Neuronal stem cell (in vitro differentiated cells): ENCODE data around the gene FAM117B.

ENCODE experiments used
- DNase-seq: peaks from one replicate; pipeline ENCODE4 v3.0.0-alpha.2; 2013; ENCODE audit warnings: low spot score
- H2AFZ ChIP-seq: one replicate; pipeline ENCODE4 v1.6.1; 2013; ENCODE audit warnings: mild to moderate bottlenecking, low read length, inconsistent platforms
- H2AK5ac ChIP-seq: 2 replicates; pipeline ENCODE4 v1.6.1; 2013; ENCODE audit warnings: low read depth, mild to moderate bottlenecking, inconsistent platforms, low read length, moderate library complexity, mixed read lengths
- H2BK120ac ChIP-seq: 2 replicates; pipeline ENCODE4 v1.6.1; 2013; ENCODE audit warnings: low read depth, mild to moderate bottlenecking, inconsistent platforms, low read length, moderate library complexity, mixed read lengths
- H2BK12ac ChIP-seq: one replicate; pipeline ENCODE4 v1.6.1; 2013; ENCODE audit warnings: low read length, inconsistent platforms
- H2BK15ac ChIP-seq: 2 replicates; pipeline ENCODE4 v1.6.1; 2013; ENCODE audit warnings: mild to moderate bottlenecking, low read length, inconsistent platforms, mixed read lengths
- H2BK5ac ChIP-seq: one replicate; pipeline ENCODE4 v1.6.1; 2013; ENCODE audit warnings: inconsistent platforms, mild to moderate bottlenecking, low read length, moderate library complexity
- H3K14ac ChIP-seq: one replicate; pipeline ENCODE4 v1.6.1; 2013; ENCODE audit warnings: low read length, inconsistent platforms
- H3K18ac ChIP-seq: 2 replicates; pipeline ENCODE4 v1.6.1; 2013; ENCODE audit warnings: low read length, inconsistent platforms
- H3K23ac ChIP-seq: 2 replicates; pipeline ENCODE4 v1.6.1; 2013; ENCODE audit warnings: low read depth, mild to moderate bottlenecking, mixed read lengths, low read length, inconsistent platforms; ENCODE audit not compliant: poor library complexity
- H3K27ac ChIP-seq: replicated peaks from 3 replicates; pipeline ENCODE4 v1.5.1; 2013; ENCODE audit warnings: low read length, inconsistent platforms
- H3K27me3 ChIP-seq, 3 experiments: 2 replicates each; pipeline ENCODE4 v1.6.1; 2013; ENCODE audit warnings: low read length in 3 of 3, mild to moderate bottlenecking in 2 of 3, inconsistent platforms in 1 of 3, low read depth in 1 of 3, mixed read lengths in 1 of 3, moderate library complexity in 1 of 3; ENCODE audit not compliant: control insufficient read depth in 3 of 3, insufficient read depth in 3 of 3
- H3K36me3 ChIP-seq, 2 donors: replicated peaks in 1 of 2; 2 replicates each; pipeline ENCODE4 v1.6.1; 2013; ENCODE audit warnings: low read length in 2 of 2; ENCODE audit not compliant: control insufficient read depth in 2 of 2, insufficient read depth in 2 of 2
- H3K4ac ChIP-seq: 2 replicates; pipeline ENCODE4 v1.6.1; 2013; ENCODE audit warnings: inconsistent platforms, mild to moderate bottlenecking, low read length, moderate library complexity
- H3K4me1 ChIP-seq, 2 donors: 1 replicate in 1 of 2; 2 replicates in 1 of 2; pipeline ENCODE4 v1.6.1; 2013; ENCODE audit warnings: low read length in 2 of 2, low read depth in 1 of 2; ENCODE audit not compliant: control insufficient read depth in 2 of 2, insufficient read depth in 1 of 2
- H3K4me2 ChIP-seq: one replicate; pipeline ENCODE4 v1.6.1; 2013; ENCODE audit warnings: mild to moderate bottlenecking, low read length, inconsistent platforms; ENCODE audit not compliant: insufficient read depth, poor library complexity, severe bottlenecking
- H3K4me3 ChIP-seq, 2 donors: 2 replicates each; pipeline ENCODE4 v1.5.1; 2013; ENCODE audit warnings: low read length in 2 of 2, mild to moderate bottlenecking in 2 of 2, inconsistent platforms in 1 of 2, moderate library complexity in 1 of 2
- H3K79me1 ChIP-seq: one replicate; pipeline ENCODE4 v1.6.1; 2013; ENCODE audit warnings: low read depth, mild to moderate bottlenecking, inconsistent platforms, low read length, moderate library complexity
- H3K9ac ChIP-seq: one replicate; pipeline ENCODE4 v1.6.1; 2013; ENCODE audit warnings: mild to moderate bottlenecking, low read depth, low read length, inconsistent platforms; ENCODE audit not compliant: poor library complexity
- H3K9me3 ChIP-seq, 2 donors: replicated peaks in 1 of 2; 2 replicates each; pipeline versions ENCODE3 to v1.6.1; 2013; ENCODE audit warnings: low read length in 2 of 2, mild to moderate bottlenecking in 2 of 2, inconsistent platforms in 1 of 2, low read depth in 1 of 2, mixed read lengths in 1 of 2, moderate library complexity in 1 of 2; ENCODE audit not compliant: control insufficient read depth in 2 of 2, insufficient read depth in 1 of 2
- H4K8ac ChIP-seq: one replicate; pipeline ENCODE4 v1.6.1; 2013; ENCODE audit warnings: low read depth, mild to moderate bottlenecking, inconsistent platforms, low read length, moderate library complexity
- H4K91ac ChIP-seq: one replicate; pipeline ENCODE4 v1.6.1; 2013; ENCODE audit warnings: low read length, low read depth, mild to moderate bottlenecking, inconsistent platforms; ENCODE audit not compliant: poor library complexity
- WGBS, 2 donors: extraction: QIAGEN DNeasy Blood & Tissue Kit; methylation state at CpG; one replicate each; pipeline ENCODE4 v1.1.7; 2013; ENCODE audit warnings: missing lambda C conversion rate in 2 of 2, mixed read lengths in 1 of 2; ENCODE audit not compliant: insufficient read length in 2 of 2, insufficient replicate concordance in 1 of 2; ENCODE audit errors: extremely low coverage in 2 of 2; 5-methylcytosine and 5-hydroxymethylcytosine counted together

FAM117B gene

GRCh38 chr2:202778217-202778616 lies 143.4 kb downstream of the FAM117B start:
- H3K4me2 ChIP-seq, result no peak overlapping the region
- peaks cover 5 to 93% of the 10 kb centered on the region in 2 donors for H3K36me3 ChIP-seq
- WGBS, 2 donors, result no CpG with 5 or more reads among the region's 2 CpGs

GRCh38 chr2:202780514-202781021 lies 145.8 kb downstream of the FAM117B start:
- H3K23ac ChIP-seq, result no peak overlapping the region
- H3K4me2 ChIP-seq, result no peak overlapping the region
- H3K27ac ChIP-seq, result no peak overlapping the region
- H3K4me3 ChIP-seq, result no peak overlapping the region
- no peaks in the 10 kb centered on the region for H3K9me3 ChIP-seq
- no peak overlapping the region for H2AK5ac ChIP-seq
- no peak overlapping the region for H4K91ac ChIP-seq
- no peak overlapping the region for H3K4ac ChIP-seq
- H4K8ac ChIP-seq, result no peak overlapping the region
- no peak overlapping the region for H3K14ac ChIP-seq
- no peak overlapping the region for H2BK12ac ChIP-seq
- H2BK5ac ChIP-seq, result no peak overlapping the region
- no peaks in the 10 kb centered on the region for H3K79me1 ChIP-seq
- no peak overlapping the region for H3K9ac ChIP-seq
- H3K27me3 ChIP-seq, result no peaks in the 10 kb centered on the region
- no peak for DNase-seq
- H3K4me1 ChIP-seq, result no peaks in the 10 kb centered on the region
- peaks cover 2 to 91% of the 10 kb centered on the region in 2 donors for H3K36me3 ChIP-seq
- H2BK15ac ChIP-seq, result no peak overlapping the region
- H2AFZ ChIP-seq, result no peak overlapping the region
- H3K18ac ChIP-seq, result no peak overlapping the region
- no peak overlapping the region for H2BK120ac ChIP-seq

More at GRCh38 chr2:202778217-202778616, 143.4 kb downstream of the FAM117B start:
- Histone ChIP-seq H4K91ac (no peak overlapping the region), H2BK15ac (no peak overlapping the region), H3K4me3 (no peak overlapping the region), H2AFZ (no peak overlapping the region), H3K14ac (no peak overlapping the region), H3K18ac (no peak overlapping the region), H3K27ac (no peak overlapping the region), H3K4ac (no peak overlapping the region), H3K79me1 (no peaks in the 10 kb centered on the region), H3K27me3 (no peaks in the 10 kb centered on the region), H2BK120ac (no peak overlapping the region), H2BK5ac (no peak overlapping the region), H3K23ac (no peak overlapping the region), H4K8ac (no peak overlapping the region), H2BK12ac (no peak overlapping the region), H2AK5ac (no peak overlapping the region), H3K9me3 (no peaks in the 10 kb centered on the region), H3K9ac (no peak overlapping the region), H3K4me1 (no peaks in the 10 kb centered on the region)
- no peak for DNase-seq

GRCh38 chr2:202782940-202783558 lies 148.3 kb downstream of the FAM117B start:
- Histone ChIP-seq H3K4ac (no peak overlapping the region), H3K9ac (no peak overlapping the region), H4K91ac (no peak overlapping the region), H3K9me3 (no peaks in the 10 kb centered on the region), H3K14ac (no peak overlapping the region), H4K8ac (no peak overlapping the region), H2AFZ (no peak overlapping the region), H3K4me3 (no peak overlapping the region), H2BK12ac (no peak overlapping the region), H3K79me1 (no peaks in the 10 kb centered on the region), H2AK5ac (no peak overlapping the region), H3K18ac (no peak overlapping the region), H3K36me3 (peaks cover 2 to 89% of the 10 kb centered on the region in 2 donors), H3K23ac (no peak overlapping the region), H3K27me3 (no peaks in the 10 kb centered on the region), H3K27ac (no peak overlapping the region), H2BK120ac (no peak overlapping the region), H2BK15ac (no peak overlapping the region), H3K4me2 (no peak overlapping the region), H3K4me1 (peaks cover 0 to 2% of the 10 kb centered on the region in 2 donors), H2BK5ac (no peak overlapping the region)
- no CpG with 5 or more reads among the region's 3 CpGs for WGBS, 2 donors
- no peak for DNase-seq

DNA sequence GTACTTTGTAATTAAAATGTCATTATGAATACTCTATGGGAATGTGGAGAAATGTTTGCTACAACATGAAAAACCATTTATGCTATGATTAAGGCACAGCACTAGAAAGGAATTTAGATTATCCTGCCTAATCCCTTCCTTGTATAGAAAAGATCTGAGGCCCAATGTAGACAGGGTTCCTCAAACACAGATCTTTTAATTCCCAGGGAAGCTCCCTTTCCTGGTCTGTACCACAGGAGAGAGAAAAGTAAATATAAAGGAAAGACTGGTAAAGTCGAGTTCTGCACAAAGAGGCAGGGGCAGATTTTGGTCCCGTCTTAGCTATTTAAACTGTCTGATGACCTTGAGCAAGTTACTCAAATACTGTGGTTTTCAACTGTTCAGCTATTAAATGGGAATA lies 152.1 kb downstream of the FAM117B start:
- no peak overlapping the region for H2BK120ac ChIP-seq
- no peak overlapping the region for H4K8ac ChIP-seq
- H3K4me2 ChIP-seq, result no peak overlapping the region
- H2AK5ac ChIP-seq, result no peak overlapping the region
- no peak overlapping the region for H3K23ac ChIP-seq
- H3K14ac ChIP-seq, result no peak overlapping the region
- no peak overlapping the region for H3K4me3 ChIP-seq
- no peak overlapping the region for H3K4ac ChIP-seq
- H3K27ac ChIP-seq, result no peak overlapping the region
- no peaks in the 10 kb centered on the region for H3K9me3 ChIP-seq
- WGBS, 2 donors, result no CpG with 5 or more reads among the region's 2 CpGs
- H2AFZ ChIP-seq, result no peak overlapping the region
- H3K4me1 ChIP-seq, result peaks cover 0 to 3% of the 10 kb centered on the region in 2 donors
- no peak overlapping the region for H2BK15ac ChIP-seq
- H3K9ac ChIP-seq, result no peak overlapping the region
- no peak overlapping the region for H2BK12ac ChIP-seq
- no peak for DNase-seq
- no peak overlapping the region for H4K91ac ChIP-seq
- peaks cover 0 to 70% of the 10 kb centered on the region in 2 donors for H3K36me3 ChIP-seq
- no peak overlapping the region for H2BK5ac ChIP-seq
- H3K27me3 ChIP-seq, result no peaks in the 10 kb centered on the region
- H3K79me1 ChIP-seq, result no peaks in the 10 kb centered on the region
- H3K18ac ChIP-seq, result no peak overlapping the region
